Skeletal muscle tissue (tissue), 4 donors: ENCODE measurements around the gene DHFR2. TPM values are rescaled to one million over a fixed set of nuclear protein-coding genes. Genes with fewer than 3 reads are reported as not detected.

Experiments used
- H3K27ac ChIP-seq: one replicate; pipeline ENCODE4 v1.7.0; 2013; ENCODE audit warnings: mild to moderate bottlenecking, low read depth, low read length, inconsistent platforms
- H3K27me3 ChIP-seq, 3 donors: one replicate each; pipeline ENCODE4 v1.7.0; 2013; ENCODE audit warnings: low read length in 3 of 3; ENCODE audit not compliant: control insufficient read depth in 3 of 3, insufficient read depth in 3 of 3
- H3K36me3 ChIP-seq, 3 donors: one replicate each; pipeline ENCODE4 v1.7.0; 2013; ENCODE audit warnings: low read length in 3 of 3; ENCODE audit not compliant: control insufficient read depth in 3 of 3, insufficient read depth in 3 of 3
- H3K4me1 ChIP-seq, 3 donors: one replicate each; pipeline ENCODE4 v1.7.0; 2013; ENCODE audit warnings: low read length in 3 of 3, mild to moderate bottlenecking in 3 of 3; ENCODE audit not compliant: control insufficient read depth in 3 of 3, insufficient read depth in 3 of 3
- H3K4me3 ChIP-seq, 3 donors: one replicate each; pipeline ENCODE4 v1.7.0; 2013; ENCODE audit warnings: low read length in 3 of 3
- H3K9ac ChIP-seq, 3 donors: one replicate each; pipeline ENCODE4 v1.7.0; 2013; ENCODE audit warnings: low read length in 3 of 3, mild to moderate bottlenecking in 3 of 3, moderate library complexity in 2 of 3, low read depth in 1 of 3
- H3K9me3 ChIP-seq, 3 donors: one replicate each; pipeline ENCODE4 v1.7.0; 2013; ENCODE audit warnings: low read length in 3 of 3; ENCODE audit not compliant: control insufficient read depth in 3 of 3
- total RNA-seq: library from RNA; depleted of rRNA; stranded (reverse); fragments of >200 nt; gene quantifications from one replicate; pipeline ENCODE4 v1.2.3, GENCODE V29; 2014
- donor health status: Osteomylitis.

Gene DHFR2
- total RNA-seq, 1 donor from 2014 or later = 3.7 TPM

- Histone ChIP-seq H3K36me3 (peaks cover 2 to 12% (median 6%) of the 10 kb centered on the region in 3 donors), H3K4me1 (peaks cover 3 to 12% (median 11%) of the 10 kb centered on the region in 3 donors), H3K9ac (no peak overlapping the region), H3K9me3 (no peaks in the 10 kb centered on the region), H3K27ac (no peak overlapping the region), H3K4me3 (no peak overlapping the region), H3K27me3 (no peaks in the 10 kb centered on the region)
Observed at GRCh38 chr3:94066506-94067500, 4.1 kb upstream of the DHFR2 start.

- H3K4me3 ChIP-seq = no peak overlapping the region
- peaks cover 0 to 10% (median 6%) of the 10 kb centered on the region in 3 donors for H3K36me3 ChIP-seq
- H3K27ac ChIP-seq = no peak overlapping the region
- H3K4me1 ChIP-seq = peaks cover 3 to 12% (median 11%) of the 10 kb centered on the region in 3 donors
- no peak overlapping the region for H3K9ac ChIP-seq
- H3K9me3 ChIP-seq = no peaks in the 10 kb centered on the region
- no peaks in the 10 kb centered on the region for H3K27me3 ChIP-seq
Observed at GRCh38 chr3:94065819-94066480, 3.2 kb upstream of the DHFR2 start.

- no peak overlapping the region for H3K4me3 ChIP-seq
- no peaks in the 10 kb centered on the region for H3K27me3 ChIP-seq
Observed at GRCh38 chr3:94065122-94065521, 2.4 kb upstream of the DHFR2 start.

GRCh38 chr3:94064243-94064860, 1.6 kb upstream of the DHFR2 start:
- Histone ChIP-seq H3K36me3 (peaks cover 0 to 11% (median 10%) of the 10 kb centered on the region in 3 donors), H3K27me3 (no peaks in the 10 kb centered on the region), H3K9ac (peak overlapping the region in 1 of 3 donors; percentile 89), H3K27ac (peak overlapping the region; percentile 87), H3K4me3 (no peak overlapping the region), H3K9me3 (no peaks in the 10 kb centered on the region), H3K4me1 (peaks cover 3 to 12% (median 11%) of the 10 kb centered on the region in 3 donors)

More at GRCh38 chr3:94065122-94065521, 2.4 kb upstream of the DHFR2 start:
- Histone ChIP-seq H3K9ac (no peak overlapping the region), H3K4me1 (peaks cover 3 to 12% (median 11%) of the 10 kb centered on the region in 3 donors), H3K27ac (no peak overlapping the region), H3K36me3 (peaks cover 0 to 10% (median 6%) of the 10 kb centered on the region in 3 donors), H3K9me3 (no peaks in the 10 kb centered on the region)

- Histone ChIP-seq H3K27ac (peak overlapping the region; percentile 87), H3K9ac (peak overlapping the region; percentile 84 to 89 (median 88)), H3K27me3 (no peaks in the 10 kb centered on the region), H3K4me3 (peak overlapping the region; percentile 89 to 91 (median 89)), H3K36me3 (peaks cover 0 to 11% (median 10%) of the 10 kb centered on the region in 3 donors), H3K4me1 (peaks cover 3 to 12% (median 11%) of the 10 kb centered on the region in 3 donors), H3K9me3 (no peaks in the 10 kb centered on the region)
Observed at GRCh38 chr3:94063496-94064119, 892 bp upstream of the DHFR2 start.

- Histone ChIP-seq H3K4me1 (peaks cover 3 to 12% (median 11%) of the 10 kb centered on the region in 3 donors), H3K9ac (no peak overlapping the region), H3K27me3 (no peaks in the 10 kb centered on the region), H3K36me3 (peaks cover 0 to 5% (median 0%) of the 10 kb centered on the region in 3 donors), H3K9me3 (no peaks in the 10 kb centered on the region), H3K4me3 (no peak overlapping the region), H3K27ac (no peak overlapping the region)
Observed at GRCh38 chr3:94061297-94061696, 1.4 kb downstream of the DHFR2 start.

- no peaks in the 10 kb centered on the region for H3K4me1 ChIP-seq
- no peak overlapping the region for H3K27ac ChIP-seq
- no peaks in the 10 kb centered on the region for H3K9me3 ChIP-seq
Observed at GRCh38 chr3:94050546-94050945, 12.2 kb downstream of the DHFR2 start.

GRCh38 chr3:94049267-94049666, 13.4 kb downstream of the DHFR2 start:
- H3K4me1 ChIP-seq = no peaks in the 10 kb centered on the region
- no peaks in the 10 kb centered on the region for H3K36me3 ChIP-seq
- H3K9me3 ChIP-seq = no peaks in the 10 kb centered on the region
- no peak overlapping the region for H3K27ac ChIP-seq
- H3K4me3 ChIP-seq = no peak overlapping the region
- H3K9ac ChIP-seq = no peak overlapping the region
- H3K27me3 ChIP-seq = no peaks in the 10 kb centered on the region

More at GRCh38 chr3:94050546-94050945, 12.2 kb downstream of the DHFR2 start:
- Histone ChIP-seq H3K4me3 (no peak overlapping the region), H3K27me3 (no peaks in the 10 kb centered on the region), H3K36me3 (no peaks in the 10 kb centered on the region), H3K9ac (no peak overlapping the region)

GRCh38 chr3:94046533-94046932, 16.2 kb downstream of the DHFR2 start:
- H3K9me3 ChIP-seq = no peaks in the 10 kb centered on the region

More at GRCh38 chr3:94046533-94046932, 16.2 kb downstream of the DHFR2 start:
- Histone ChIP-seq H3K9ac (no peak overlapping the region), H3K4me1 (no peaks in the 10 kb centered on the region), H3K36me3 (no peaks in the 10 kb centered on the region), H3K27me3 (no peaks in the 10 kb centered on the region), H3K4me3 (no peak overlapping the region), H3K27ac (no peak overlapping the region)
